GM20000 (cell line): Measurements from ENCODE around the gene ADGRD1.

Experiments used
- DNase-seq: peaks from one replicate; pipeline ENCODE4 v3.0.0; 2012; ENCODE audit warnings: low spot score
- CTCF ChIP-seq: IDR thresholded peaks from 2 replicates; pipeline ENCODE4 v1.5.1; 2012; ENCODE audit warnings: mild to moderate bottlenecking, control low read depth; ENCODE audit errors: extremely low read depth, missing control alignments

ADGRD1 gene

GRCh38 chr12:131018808-131019397 lies 65.2 kb downstream of the ADGRD1 start:
- TF ChIP-seq CTCF, result no peak
- DNase-seq, result no peak

- DNase-seq, result no peak
- no peak for TF ChIP-seq CTCF
Measured at GRCh38 chr12:131020326-131021153, 66.8 kb downstream of the ADGRD1 start.

GRCh38 chr12:131021154-131021541 lies 67.4 kb downstream of the ADGRD1 start:
- no peak for TF ChIP-seq CTCF
- no peak for DNase-seq

- DNase-seq, result no peak
- no peak for TF ChIP-seq CTCF
Measured at GRCh38 chr12:131024026-131024425, 70.3 kb downstream of the ADGRD1 start.

- no peak for DNase-seq
Measured at GRCh38 chr12:131024721-131025120, 71.0 kb downstream of the ADGRD1 start.

GRCh38 chr12:131025234-131025633 lies 71.5 kb downstream of the ADGRD1 start:
- DNase-seq, result no peak
- no peak for TF ChIP-seq CTCF

More at GRCh38 chr12:131024721-131025120, 71.0 kb downstream of the ADGRD1 start:
- TF ChIP-seq CTCF, result no peak

- no peak for DNase-seq
- no peak for TF ChIP-seq CTCF
Measured at GRCh38 chr12:131025939-131026702, 72.4 kb downstream of the ADGRD1 start.
